GM12872 (cell line): Measurements from ENCODE around the gene CWC22.

Experiments used
- TF ChIP-seq, protein P1 (sequence below): IDR thresholded peaks from 3 replicates; pipeline ENCODE4 v1.5.1; 2011; ENCODE audit warnings: low read depth, mild to moderate bottlenecking, low read length, moderate library complexity; ENCODE audit not compliant: insufficient read depth

Gene CWC22

DNA sequence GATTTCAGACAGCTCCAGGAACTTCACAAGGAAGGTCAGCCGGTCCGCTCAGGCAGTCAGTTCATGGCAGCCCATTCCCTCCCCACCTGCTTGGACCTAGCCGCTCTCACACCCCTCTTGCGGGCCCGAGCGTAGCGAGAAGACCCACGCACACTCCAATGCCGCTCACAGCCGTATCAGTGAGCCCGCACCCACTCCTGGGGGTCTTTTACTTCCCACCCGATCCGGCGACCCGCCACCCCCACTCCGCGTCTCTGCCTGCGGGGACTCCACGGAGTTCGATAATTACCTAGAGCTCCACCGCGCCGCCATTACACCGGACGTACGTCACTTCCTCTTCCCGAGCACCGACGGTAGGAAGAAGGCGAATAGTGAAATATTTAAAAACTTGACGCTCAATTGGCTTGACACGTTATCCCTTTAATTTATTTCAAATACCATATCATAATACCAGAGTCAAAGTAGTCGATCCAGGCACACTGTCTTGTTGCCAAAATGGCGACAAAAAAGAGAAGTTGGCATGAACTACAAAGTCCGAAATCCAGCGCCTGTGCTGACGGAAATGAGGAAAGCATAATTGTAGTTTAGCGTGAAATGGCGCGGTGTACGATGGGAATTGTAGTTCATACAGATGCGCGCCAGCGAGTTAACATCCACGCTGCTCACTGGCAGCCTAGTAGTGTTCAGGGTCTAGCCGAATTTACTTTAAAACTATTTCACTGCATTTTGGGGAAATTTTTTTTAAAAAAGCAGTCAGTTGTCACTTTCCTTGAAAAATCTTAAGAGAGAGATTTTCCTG, at the start of gene CWC22:
Gene CWC22, minus strand, starts transcription at position 517 of the 799 bp plus-strand sequence. CDS start 13,956 bp downstream, outside the sequence.
- TF ChIP-seq, protein P1, sequence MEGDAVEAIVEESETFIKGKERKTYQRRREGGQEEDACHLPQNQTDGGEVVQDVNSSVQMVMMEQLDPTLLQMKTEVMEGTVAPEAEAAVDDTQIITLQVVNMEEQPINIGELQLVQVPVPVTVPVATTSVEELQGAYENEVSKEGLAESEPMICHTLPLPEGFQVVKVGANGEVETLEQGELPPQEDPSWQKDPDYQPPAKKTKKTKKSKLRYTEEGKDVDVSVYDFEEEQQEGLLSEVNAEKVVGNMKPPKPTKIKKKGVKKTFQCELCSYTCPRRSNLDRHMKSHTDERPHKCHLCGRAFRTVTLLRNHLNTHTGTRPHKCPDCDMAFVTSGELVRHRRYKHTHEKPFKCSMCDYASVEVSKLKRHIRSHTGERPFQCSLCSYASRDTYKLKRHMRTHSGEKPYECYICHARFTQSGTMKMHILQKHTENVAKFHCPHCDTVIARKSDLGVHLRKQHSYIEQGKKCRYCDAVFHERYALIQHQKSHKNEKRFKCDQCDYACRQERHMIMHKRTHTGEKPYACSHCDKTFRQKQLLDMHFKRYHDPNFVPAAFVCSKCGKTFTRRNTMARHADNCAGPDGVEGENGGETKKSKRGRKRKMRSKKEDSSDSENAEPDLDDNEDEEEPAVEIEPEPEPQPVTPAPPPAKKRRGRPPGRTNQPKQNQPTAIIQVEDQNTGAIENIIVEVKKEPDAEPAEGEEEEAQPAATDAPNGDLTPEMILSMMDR, result no peak

DNA sequence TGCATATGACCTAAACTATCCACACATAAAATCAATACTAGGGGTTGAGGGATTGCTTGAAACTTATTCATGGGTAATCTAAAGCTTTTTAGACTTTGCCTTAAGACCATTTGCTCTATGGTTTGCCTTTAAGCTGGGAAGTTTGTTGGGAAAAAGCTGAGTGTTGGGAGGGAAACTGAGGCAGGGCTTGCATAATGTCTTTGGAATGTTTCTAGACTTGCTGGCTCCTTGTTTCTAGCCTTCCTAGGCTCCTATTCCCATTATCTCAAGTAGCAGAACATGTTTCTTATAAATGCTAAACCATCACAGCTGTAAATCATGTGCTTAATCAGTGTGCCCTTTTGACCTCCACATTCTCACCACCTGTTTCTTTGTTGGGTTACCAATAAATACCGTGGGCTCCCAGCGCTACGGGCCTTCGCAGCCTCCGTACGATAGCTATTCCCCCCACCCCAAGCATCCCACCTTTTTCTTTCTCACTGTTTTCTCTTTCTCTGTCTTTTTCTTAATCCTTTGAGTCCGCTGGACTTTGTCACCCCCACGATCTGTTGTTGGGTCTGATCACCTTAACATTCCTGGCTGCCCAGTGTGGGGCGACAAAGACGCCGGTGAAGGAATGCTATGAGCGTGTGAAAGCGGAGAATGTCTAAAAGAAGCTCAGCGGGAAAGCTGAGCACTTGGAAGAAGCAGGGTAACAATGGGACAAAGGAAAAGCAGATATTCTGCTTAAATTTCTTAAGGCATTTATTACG, 49.4 kb upstream of the CWC22 start:
- TF ChIP-seq, protein P1, result no peak

DNA sequence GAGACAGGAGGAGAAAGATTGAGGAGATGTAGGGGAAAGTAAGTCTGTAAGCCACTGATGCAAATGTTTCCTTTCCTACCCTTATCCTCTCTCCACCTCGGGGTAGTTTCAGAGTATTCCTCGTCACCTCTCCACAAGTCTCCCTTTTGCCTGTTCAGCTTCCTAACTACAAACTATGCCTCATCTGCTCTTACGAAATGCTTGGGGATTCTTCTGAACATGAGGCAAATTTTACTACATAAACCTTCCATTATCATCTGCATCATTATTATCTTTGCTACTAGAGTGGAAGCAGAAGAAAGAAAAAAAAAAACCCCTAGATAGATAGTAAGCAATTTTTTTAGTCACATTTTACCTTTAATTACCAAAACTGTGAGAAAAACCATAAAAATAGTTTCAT, 43.1 kb upstream of the CWC22 start:
- TF ChIP-seq, protein P1, result no peak

DNA sequence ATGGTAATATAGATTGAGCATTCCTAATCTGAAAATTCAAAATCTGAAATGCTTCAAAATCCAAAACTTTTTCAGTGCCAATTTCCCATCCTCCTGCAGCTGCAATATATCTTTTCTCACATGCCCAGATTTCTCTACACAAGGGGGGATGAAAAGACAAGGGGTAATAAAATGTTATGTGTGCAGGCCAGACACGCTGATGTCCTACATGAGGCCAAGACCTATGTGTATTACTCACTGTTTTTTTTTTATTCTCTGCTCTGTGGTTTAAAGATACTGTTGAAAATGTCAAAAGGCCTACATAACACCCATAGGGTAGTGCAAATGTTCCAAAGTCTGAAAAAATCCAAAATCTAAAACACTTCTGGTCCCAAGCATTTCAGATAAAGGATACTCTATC, 41.2 kb upstream of the CWC22 start:
- TF ChIP-seq, protein P1, result no peak

DNA sequence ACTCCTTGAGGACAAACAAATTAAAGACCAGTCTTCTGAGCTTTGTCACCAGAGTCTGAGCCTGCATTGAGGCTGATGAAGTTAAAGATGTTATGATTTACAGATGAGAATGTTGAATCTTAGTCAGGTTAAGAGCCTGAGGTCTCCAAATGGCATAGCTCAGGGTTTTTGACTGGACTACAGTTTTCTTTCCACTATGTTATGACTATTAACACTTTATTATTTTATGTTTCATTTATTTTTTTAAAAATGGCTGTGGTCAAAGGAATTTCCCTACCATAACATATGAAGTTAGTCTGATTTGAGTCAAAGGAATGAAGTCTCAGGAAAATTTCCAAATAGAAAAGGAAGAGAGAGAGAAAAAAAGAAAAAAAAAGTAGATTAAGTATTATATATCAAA, 39.7 kb upstream of the CWC22 start:
- TF ChIP-seq, protein P1, result no peak

DNA sequence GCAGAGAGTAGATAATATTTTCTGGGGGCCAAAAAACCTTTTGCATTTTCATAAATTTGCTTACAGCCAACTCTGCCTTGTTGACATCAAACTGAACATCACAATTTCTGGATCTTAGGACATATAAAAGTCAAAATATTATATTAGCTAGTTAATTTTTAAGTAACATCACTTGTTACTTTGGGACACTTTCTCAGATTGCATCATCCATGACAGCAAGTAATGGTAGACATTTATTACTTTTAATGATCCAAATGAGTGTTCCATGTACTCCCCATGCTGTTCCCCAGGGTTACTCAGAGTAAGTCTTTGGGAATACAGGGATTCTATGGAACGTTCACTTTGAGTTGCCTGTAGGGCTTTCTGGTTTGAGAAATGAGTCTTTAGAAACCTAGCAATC, 39.1 kb upstream of the CWC22 start:
- TF ChIP-seq, protein P1, result no peak

DNA sequence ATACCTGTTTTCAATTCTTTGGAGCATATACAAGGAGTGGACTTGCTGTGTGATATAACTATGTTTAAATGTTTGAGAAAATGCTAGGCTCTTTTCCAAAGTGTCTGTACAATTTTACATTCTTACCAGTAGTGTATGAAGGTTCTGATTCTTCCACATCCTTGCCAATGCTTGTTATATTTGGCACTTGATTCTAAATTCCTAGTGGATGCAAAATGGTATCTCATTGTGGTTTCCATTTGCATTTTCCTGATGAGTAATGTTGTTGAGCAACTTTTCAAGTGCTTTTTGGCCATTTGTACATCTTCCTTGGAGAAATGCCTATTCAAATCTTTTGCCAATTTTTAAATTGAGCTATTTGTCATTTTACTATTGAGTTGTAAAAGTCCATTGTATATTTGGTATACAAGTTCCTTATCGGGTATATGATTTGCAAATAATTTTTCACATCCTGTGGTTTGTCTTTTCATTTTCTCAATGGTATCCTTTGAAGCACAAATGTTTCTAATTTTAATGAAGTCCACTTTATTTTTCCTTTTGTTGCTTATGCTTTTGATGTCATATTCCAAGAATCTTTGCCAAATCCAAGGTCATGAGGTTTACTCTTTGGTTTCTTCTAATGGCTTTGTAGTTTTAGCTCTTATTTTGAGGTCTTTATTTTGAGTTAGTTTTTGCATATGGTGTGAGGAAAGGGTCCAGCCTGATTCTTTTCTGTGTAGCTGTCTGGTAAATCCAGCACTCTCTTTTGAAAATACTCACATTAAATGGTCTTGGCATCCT, 33.2 kb upstream of the CWC22 start:
- TF ChIP-seq, protein P1, result no peak
